K562 (cell line): ENCODE data around the gene CELA3B. TPM values are rescaled to one million over a fixed set of nuclear protein-coding genes. Genes with fewer than 3 reads are reported as not detected.
A peak's percentile ranks its signal among the peaks of the same experiment; 100 is the strongest.

Experiments
- ARID1B ChIP-seq: fragments of 450-650 bp; IDR thresholded peaks from 2 replicates; pipeline ENCODE4 v1.6.1; 2016; ENCODE audit warnings: antibody characterized with exemption, mild to moderate bottlenecking, inconsistent platforms
- NFIX ChIP-seq: fragments of 250-450 bp; sonication (Bioruptor Pico); IDR thresholded peaks from 2 replicates; pipeline ENCODE4 v1.4.0; 2020; ENCODE audit warnings: low read depth, mild to moderate bottlenecking, moderate library complexity
- RB1 ChIP-seq: fragments of 450-650 bp; IDR thresholded peaks from 2 replicates; pipeline ENCODE4 v1.6.1; 2017; ENCODE audit warnings: low read depth, mild to moderate bottlenecking
- SMARCE1 ChIP-seq: fragments of 450-650 bp; IDR thresholded peaks from 2 replicates; pipeline ENCODE4 v1.7.1; 2016; ENCODE audit warnings: mild to moderate bottlenecking
- TOE1 ChIP-seq, 2 experiments: fragments of 450-650 bp in 1 of 2; sonication (generic) in 1 of 2; formaldehyde crosslinking in 1 of 2; IDR thresholded peaks; 2 replicates each; pipeline versions ENCODE4 v1.7.1 to v1.8.0; 2016 to 2022; ENCODE audit warnings: borderline replicate concordance in 2 of 2, mild to moderate bottlenecking in 2 of 2, antibody characterized with exemption in 1 of 2, inconsistent platforms in 1 of 2, low read depth in 1 of 2, missing genetic modification reagents in 1 of 2, moderate library complexity in 1 of 2
- ZBTB17 ChIP-seq: fragments of 450-650 bp; formaldehyde crosslinking; IDR thresholded peaks from 2 replicates; pipeline ENCODE4 v1.4.0; 2020; ENCODE audit warnings: mild to moderate bottlenecking
- polyA plus RNA-seq, 8 experiments: library from polyadenylated mRNA; depleted of rRNA in 4 of 8; stranded (reverse) in 5 of 8; unstranded in 3 of 8; fragments of >200 nt; fragmentation: Nextera tagmentation in 2 of 8; fragmentation: Illumina TruSeq in 1 of 8; extraction: Ambion mirVana in 2 of 8; extraction: Trizol in 1 of 8; gene quantifications; 2 replicates each; pipeline versions ENCODE4 v1.2.1 to v1.2.3, GENCODE V29; 2011 to 2014; ENCODE audit warnings: inconsistent platforms in 1 of 8, missing spikeins in 1 of 8
- total RNA-seq, 7 experiments: library from RNA; depleted of rRNA in 6 of 7; stranded (reverse); fragments of >200 nt in 6 of 7; fragmentation: Illumina TruSeq in 2 of 7; extraction: Trizol in 2 of 7; gene quantifications; 2 replicates each; pipeline versions ENCODE4 v1.2.1 to v1.2.3, GENCODE V29; 2011 to 2021; ENCODE audit warnings: low replicate concordance in 1 of 7
- TF ChIP-seq, protein P1 (sequence below), 3 experiments: IDR thresholded peaks in 2 of 3; conservative IDR thresholded peaks in 1 of 3; 2 replicates each; pipeline ENCODE4 v1.5.1; 2011 to 2012; ENCODE audit warnings: low read length in 3 of 3, mild to moderate bottlenecking in 3 of 3, control low read depth in 2 of 3, improper control_type of control experiment in 1 of 3, inconsistent platforms in 1 of 3, low read depth in 1 of 3, mixed read lengths in 1 of 3, moderate library complexity in 1 of 3; ENCODE audit not compliant: insufficient read depth in 2 of 3
- TF ChIP-seq, protein P2 (sequence below): IDR thresholded peaks from 3 replicates; pipeline ENCODE4 v1.6.1; 2011; ENCODE audit warnings: borderline replicate concordance, mild to moderate bottlenecking, moderate library complexity; ENCODE audit not compliant: insufficient read length; ENCODE audit errors: extremely low read depth
- TF ChIP-seq, protein P3 (sequence below), 2 experiments: fragments of 450-650 bp in 1 of 2; sonication (generic) in 1 of 2; formaldehyde crosslinking in 1 of 2; IDR thresholded peaks in 1 of 2; conservative IDR thresholded peaks in 1 of 2; 2 replicates each; pipeline versions ENCODE4 v1.6.1 to v1.8.1; 2016 to 2023; ENCODE audit warnings: mild to moderate bottlenecking in 2 of 2, moderate library complexity in 2 of 2, inconsistent platforms in 1 of 2, missing genetic modification reagents in 1 of 2
- TF ChIP-seq, protein P4 (sequence below), 2 experiments: IDR thresholded peaks; 2 replicates each; pipeline ENCODE4 v1.6.1; 2011; ENCODE audit warnings: borderline replicate concordance in 1 of 2, control low read depth in 1 of 2, low read depth in 1 of 2, low read length in 1 of 2, mild to moderate bottlenecking in 1 of 2, mixed read lengths in 1 of 2, moderate library complexity in 1 of 2; ENCODE audit not compliant: insufficient read depth in 1 of 2, insufficient read length in 1 of 2, poor library complexity in 1 of 2, severe bottlenecking in 1 of 2; ENCODE audit errors: extremely low read depth in 1 of 2
- TF ChIP-seq, protein P5 (sequence below): fragments of 450-650 bp; IDR thresholded peaks from 2 replicates; pipeline ENCODE4 v1.7.1; 2018; ENCODE audit warnings: mild to moderate bottlenecking, low read depth; ENCODE audit not compliant: partially characterized antibody
- TF ChIP-seq, protein P6 (sequence below): fragments of 450-650 bp; formaldehyde crosslinking; IDR thresholded peaks from 2 replicates; pipeline ENCODE4 v1.4.0; 2022; ENCODE audit warnings: mild to moderate bottlenecking, moderate library complexity

CELA3B gene
- total and polyA plus RNA-seq, 9 of the 15 experiments (the other 6 are each of a cell fraction or from before 2014, with no cell fraction given) = 3.1 TPM; not detected in 8

DNA sequence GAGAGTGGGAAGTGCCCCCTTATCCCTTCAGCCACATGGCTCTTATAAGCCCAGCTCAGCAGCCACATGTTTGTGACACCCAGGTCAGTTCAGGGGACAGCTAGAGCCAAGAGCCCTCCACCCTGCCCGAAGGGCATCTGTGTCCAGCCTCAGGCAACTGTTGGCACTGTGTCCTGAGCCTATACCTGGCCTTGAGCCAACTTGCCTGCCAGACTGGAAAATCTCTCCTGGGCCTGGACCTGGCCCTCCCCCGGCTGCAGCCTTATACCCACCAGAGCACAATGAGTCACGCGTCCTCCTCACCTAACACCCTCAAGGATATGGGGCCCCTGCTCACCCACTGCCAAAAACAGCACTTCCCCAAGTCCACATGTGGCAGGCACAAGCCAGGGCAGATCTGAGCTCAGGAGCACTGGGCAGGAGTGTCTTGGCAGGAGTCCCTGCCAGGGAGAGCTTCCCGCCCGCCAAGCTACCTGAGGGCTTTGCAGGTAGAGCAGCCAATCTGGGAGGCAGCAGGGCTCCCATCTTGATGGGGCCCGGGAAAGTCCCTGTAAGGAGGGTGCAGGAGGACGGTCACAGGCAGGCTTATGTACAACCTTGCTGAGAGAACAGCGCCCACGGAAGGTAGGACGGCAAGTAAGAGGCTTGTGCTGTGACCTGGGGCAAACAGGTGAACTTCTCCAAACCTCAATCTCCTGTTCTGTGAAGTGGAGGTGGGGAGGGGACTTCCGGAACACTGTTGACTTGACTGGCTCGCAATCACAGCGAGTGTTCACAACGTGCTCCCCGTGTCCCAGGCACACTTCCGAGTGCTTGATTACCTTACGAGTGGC is 19.9 kb upstream of the CELA3B start (continued):
- TF ChIP-seq, protein P1, sequence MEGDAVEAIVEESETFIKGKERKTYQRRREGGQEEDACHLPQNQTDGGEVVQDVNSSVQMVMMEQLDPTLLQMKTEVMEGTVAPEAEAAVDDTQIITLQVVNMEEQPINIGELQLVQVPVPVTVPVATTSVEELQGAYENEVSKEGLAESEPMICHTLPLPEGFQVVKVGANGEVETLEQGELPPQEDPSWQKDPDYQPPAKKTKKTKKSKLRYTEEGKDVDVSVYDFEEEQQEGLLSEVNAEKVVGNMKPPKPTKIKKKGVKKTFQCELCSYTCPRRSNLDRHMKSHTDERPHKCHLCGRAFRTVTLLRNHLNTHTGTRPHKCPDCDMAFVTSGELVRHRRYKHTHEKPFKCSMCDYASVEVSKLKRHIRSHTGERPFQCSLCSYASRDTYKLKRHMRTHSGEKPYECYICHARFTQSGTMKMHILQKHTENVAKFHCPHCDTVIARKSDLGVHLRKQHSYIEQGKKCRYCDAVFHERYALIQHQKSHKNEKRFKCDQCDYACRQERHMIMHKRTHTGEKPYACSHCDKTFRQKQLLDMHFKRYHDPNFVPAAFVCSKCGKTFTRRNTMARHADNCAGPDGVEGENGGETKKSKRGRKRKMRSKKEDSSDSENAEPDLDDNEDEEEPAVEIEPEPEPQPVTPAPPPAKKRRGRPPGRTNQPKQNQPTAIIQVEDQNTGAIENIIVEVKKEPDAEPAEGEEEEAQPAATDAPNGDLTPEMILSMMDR (IDR thresholded peaks at IDR 0.05 in 2 of 3, conservative IDR thresholded peaks at IDR 0.05 in 1 of 3; ENCODE audit: insufficient read depth in 2 of 3, low read depth in 1 of 3, low read length in 3 of 3) = 0 out of 6 replicates have a peak, but pooled peaks of 1 of the 3 experiments have one; percentile 4
- TF ChIP-seq, protein P2, sequence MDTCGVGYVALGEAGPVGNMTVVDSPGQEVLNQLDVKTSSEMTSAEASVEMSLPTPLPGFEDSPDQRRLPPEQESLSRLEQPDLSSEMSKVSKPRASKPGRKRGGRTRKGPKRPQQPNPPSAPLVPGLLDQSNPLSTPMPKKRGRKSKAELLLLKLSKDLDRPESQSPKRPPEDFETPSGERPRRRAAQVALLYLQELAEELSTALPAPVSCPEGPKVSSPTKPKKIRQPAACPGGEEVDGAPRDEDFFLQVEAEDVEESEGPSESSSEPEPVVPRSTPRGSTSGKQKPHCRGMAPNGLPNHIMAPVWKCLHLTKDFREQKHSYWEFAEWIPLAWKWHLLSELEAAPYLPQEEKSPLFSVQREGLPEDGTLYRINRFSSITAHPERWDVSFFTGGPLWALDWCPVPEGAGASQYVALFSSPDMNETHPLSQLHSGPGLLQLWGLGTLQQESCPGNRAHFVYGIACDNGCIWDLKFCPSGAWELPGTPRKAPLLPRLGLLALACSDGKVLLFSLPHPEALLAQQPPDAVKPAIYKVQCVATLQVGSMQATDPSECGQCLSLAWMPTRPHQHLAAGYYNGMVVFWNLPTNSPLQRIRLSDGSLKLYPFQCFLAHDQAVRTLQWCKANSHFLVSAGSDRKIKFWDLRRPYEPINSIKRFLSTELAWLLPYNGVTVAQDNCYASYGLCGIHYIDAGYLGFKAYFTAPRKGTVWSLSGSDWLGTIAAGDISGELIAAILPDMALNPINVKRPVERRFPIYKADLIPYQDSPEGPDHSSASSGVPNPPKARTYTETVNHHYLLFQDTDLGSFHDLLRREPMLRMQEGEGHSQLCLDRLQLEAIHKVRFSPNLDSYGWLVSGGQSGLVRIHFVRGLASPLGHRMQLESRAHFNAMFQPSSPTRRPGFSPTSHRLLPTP = no peak
- TF ChIP-seq, protein P3, sequence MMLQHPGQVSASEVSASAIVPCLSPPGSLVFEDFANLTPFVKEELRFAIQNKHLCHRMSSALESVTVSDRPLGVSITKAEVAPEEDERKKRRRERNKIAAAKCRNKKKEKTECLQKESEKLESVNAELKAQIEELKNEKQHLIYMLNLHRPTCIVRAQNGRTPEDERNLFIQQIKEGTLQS (IDR thresholded peaks at IDR 0.05) = peak; percentile 36
- TF ChIP-seq, protein P3 (CRISPR knock-in tag; conservative IDR thresholded peaks at IDR 0.05) = no peak
- TF ChIP-seq, protein P4, sequence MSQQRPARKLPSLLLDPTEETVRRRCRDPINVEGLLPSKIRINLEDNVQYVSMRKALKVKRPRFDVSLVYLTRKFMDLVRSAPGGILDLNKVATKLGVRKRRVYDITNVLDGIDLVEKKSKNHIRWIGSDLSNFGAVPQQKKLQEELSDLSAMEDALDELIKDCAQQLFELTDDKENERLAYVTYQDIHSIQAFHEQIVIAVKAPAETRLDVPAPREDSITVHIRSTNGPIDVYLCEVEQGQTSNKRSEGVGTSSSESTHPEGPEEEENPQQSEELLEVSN (IDR thresholded peaks at IDR 0.05; ENCODE audit: borderline replicate concordance in 1 of 2, extremely low read depth in 1 of 2, insufficient read depth in 1 of 2, insufficient read length in 1 of 2, low read depth in 1 of 2, low read length in 1 of 2, poor library complexity in 1 of 2, severe bottlenecking in 1 of 2) = peak in 1 of 2 experiments; percentile 17
- TF ChIP-seq RB1 (no peak), TOE1 (IDR thresholded peaks at IDR 0.05; ENCODE audit: borderline replicate concordance) (no peak), TOE1 (CRISPR knock-in tag; IDR thresholded peaks at IDR 0.05; ENCODE audit: borderline replicate concordance, low read depth) (no peak), SMARCE1 (0 out of 2 replicates have a peak, but pooled peaks have one; percentile 29), NFIX (CRISPR knock-in tag) (peak; percentile 43; the same call in 1 of the 2 replicates), ZBTB17 (CRISPR knock-in tag) (no peak), ARID1B (peak; percentile 48; the same call in 1 of the 2 replicates)
- TF ChIP-seq, protein P5, sequence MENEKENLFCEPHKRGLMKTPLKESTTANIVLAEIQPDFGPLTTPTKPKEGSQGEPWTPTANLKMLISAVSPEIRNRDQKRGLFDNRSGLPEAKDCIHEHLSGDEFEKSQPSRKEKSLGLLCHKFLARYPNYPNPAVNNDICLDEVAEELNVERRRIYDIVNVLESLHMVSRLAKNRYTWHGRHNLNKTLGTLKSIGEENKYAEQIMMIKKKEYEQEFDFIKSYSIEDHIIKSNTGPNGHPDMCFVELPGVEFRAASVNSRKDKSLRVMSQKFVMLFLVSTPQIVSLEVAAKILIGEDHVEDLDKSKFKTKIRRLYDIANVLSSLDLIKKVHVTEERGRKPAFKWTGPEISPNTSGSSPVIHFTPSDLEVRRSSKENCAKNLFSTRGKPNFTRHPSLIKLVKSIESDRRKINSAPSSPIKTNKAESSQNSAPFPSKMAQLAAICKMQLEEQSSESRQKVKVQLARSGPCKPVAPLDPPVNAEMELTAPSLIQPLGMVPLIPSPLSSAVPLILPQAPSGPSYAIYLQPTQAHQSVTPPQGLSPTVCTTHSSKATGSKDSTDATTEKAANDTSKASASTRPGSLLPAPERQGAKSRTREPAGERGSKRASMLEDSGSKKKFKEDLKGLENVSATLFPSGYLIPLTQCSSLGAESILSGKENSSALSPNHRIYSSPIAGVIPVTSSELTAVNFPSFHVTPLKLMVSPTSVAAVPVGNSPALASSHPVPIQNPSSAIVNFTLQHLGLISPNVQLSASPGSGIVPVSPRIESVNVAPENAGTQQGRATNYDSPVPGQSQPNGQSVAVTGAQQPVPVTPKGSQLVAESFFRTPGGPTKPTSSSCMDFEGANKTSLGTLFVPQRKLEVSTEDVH = no peak
- TF ChIP-seq, protein P6, sequence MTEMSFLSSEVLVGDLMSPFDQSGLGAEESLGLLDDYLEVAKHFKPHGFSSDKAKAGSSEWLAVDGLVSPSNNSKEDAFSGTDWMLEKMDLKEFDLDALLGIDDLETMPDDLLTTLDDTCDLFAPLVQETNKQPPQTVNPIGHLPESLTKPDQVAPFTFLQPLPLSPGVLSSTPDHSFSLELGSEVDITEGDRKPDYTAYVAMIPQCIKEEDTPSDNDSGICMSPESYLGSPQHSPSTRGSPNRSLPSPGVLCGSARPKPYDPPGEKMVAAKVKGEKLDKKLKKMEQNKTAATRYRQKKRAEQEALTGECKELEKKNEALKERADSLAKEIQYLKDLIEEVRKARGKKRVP (CRISPR knock-in tag) = no peak
